Heart right ventricle (tissue), 16 donors: Measurements from ENCODE around the gene CKAP2. TPM values are rescaled to one million over a fixed set of nuclear protein-coding genes. Genes with fewer than 3 reads are reported as not detected.

ENCODE experiments used
- ATAC-seq, 8 donors: fragments of 200-7000 bp; cut with Tn5 transposase; one replicate each; pipeline ENCODE4 v1.9.1; 2020; ENCODE audit warnings: mild to moderate bottlenecking in 8 of 8, moderate library complexity in 8 of 8, moderate number of reproducible peaks in 1 of 8
- DNase-seq, 2 donors: peaks; one replicate each; pipeline ENCODE4 v3.0.0-alpha.2; 2020
- H3K27ac ChIP-seq, 10 donors: fragments of 200-600 bp; sonication (generic) in 2 of 10; one replicate each; pipeline versions ENCODE4 v1.5.0 to v1.8.0; 2020 to 2022; ENCODE audit warnings: mild to moderate bottlenecking in 3 of 10
- H3K27me3 ChIP-seq, 7 donors: fragments of 200-600 bp; one replicate each; pipeline ENCODE4 v1.8.0; 2021 to 2022; ENCODE audit warnings: mild to moderate bottlenecking in 2 of 7
- H3K36me3 ChIP-seq, 9 donors: fragments of 200-600 bp; sonication (generic) in 1 of 9; one replicate each; pipeline versions ENCODE4 v1.5.0 to v1.8.0; 2020 to 2022; ENCODE audit warnings: mild to moderate bottlenecking in 2 of 9
- H3K4me1 ChIP-seq, 9 donors: fragments of 200-600 bp; sonication (generic) in 1 of 9; one replicate each; pipeline versions ENCODE4 v1.5.0 to v1.8.0; 2020 to 2022; ENCODE audit warnings: mild to moderate bottlenecking in 4 of 9
- H3K4me3 ChIP-seq, 10 donors: fragments of 200-600 bp; sonication (generic) in 2 of 10; one replicate each; pipeline versions ENCODE4 v1.5.0 to v1.8.0; 2020 to 2022; ENCODE audit warnings: mild to moderate bottlenecking in 7 of 10, moderate library complexity in 2 of 10
- H3K9me3 ChIP-seq, 11 donors: fragments of 200-600 bp in 10 of 11; sonication (generic) in 2 of 11; one replicate each; pipeline versions ENCODE4 v1.5.0 to v1.8.0; 2013 to 2022; ENCODE audit warnings: mild to moderate bottlenecking in 2 of 11, control low read depth in 1 of 11, moderate library complexity in 1 of 11
- CTCF ChIP-seq, 9 donors: fragments of 200-600 bp; sonication (generic) in 2 of 9; IDR thresholded peaks; one replicate each; pipeline versions ENCODE4 v1.5.0 to v1.8.0; 2021 to 2022; ENCODE audit warnings: antibody characterized with exemption in 9 of 9, mild to moderate bottlenecking in 5 of 9, moderate library complexity in 1 of 9
- WGBS, 2 donors: extraction: QIAGEN DNeasy Blood & Tissue Kit; methylation state at CpG; one replicate each; pipeline ENCODE4 v1.1.7; 2013; ENCODE audit warnings: inconsistent platforms in 1 of 2; 5-methylcytosine and 5-hydroxymethylcytosine counted together
- intact Hi-C, 10 donors: fragments of 100-400 bp; cut with DNase I; formaldehyde crosslinking; loops; one replicate each; pipeline versions ENCODE4 v1.11.1 to v1.14.2; 2022
- polyA plus RNA-seq, 2 donors: library from polyadenylated mRNA; stranded (reverse); fragments of 200-250 nt; gene quantifications; one replicate each; pipeline ENCODE4 v1.2.3, GENCODE V29; 2013
- total RNA-seq, 10 donors: library from RNA; stranded (reverse); fragmentation: NEBNext Ultra II Directional in 3 of 10; extraction: Animal tissue kit (Norgen Biotek cat#: 25700) in 3 of 10; gene quantifications; one replicate each; pipeline versions ENCODE4 v1.2.1 to v1.2.4, GENCODE V29; 2021 to 2023
- donor health status: Arrhythmogenic right ventricular cardiomyopathy.
- donor health status: ischemic (EF 13 %, LVEDD 7.1; RV severe dilation, severe dysfunction).
- donor health status: healthy with polysubstance abuse.
- donor health status: DM: no; HTN: yes; CAD: no.
- donor health status: DM: no; HTN: no; CAD: no.
- donor health status: ischemic (EF 25% LVEDD 6.9; RV normal size, moderate dysfunction).
- donor health status: ischemic (EF 25% LVEDD 5.7; RV mildly dilated, moderate dysfunction).
- donor health status: healthy.
- donor health status: DM: yes; HTN: yes; CAD: no.
- donor health status: Ischemic cardiomyopathy.
- donor health status: ischemic (EF 35%, LVEDD 5.7; RV mildly dilated, moderate dysfunction).
- donor health status: nonischemic (EF 11% LVEDD 7.7; RV severe dilation, severe dysfunction).
- donor health status: DM: yes; HTN: yes; CAD: no.
- donor health status: PGD.
- donor health status: ischemic (EF 29% LVEDD 5.4; RV normal size, mild dysfunction).
- donor health status: nonischemic (EF 23%, LVEDD 6.1; RV moderate dilation, normal function).

The CKAP2 gene
- total and polyA plus RNA-seq, 12 donors = 1.4 to 15.7 (median 8.1) TPM

- Histone ChIP-seq H3K27ac (no peak overlapping the region), H3K4me1 (peaks cover 0 to 3% (median 0%) of the 10 kb centered on the region in 9 donors), H3K36me3 (peaks cover 0 to 69% (median 22%) of the 10 kb centered on the region in 9 donors), H3K9me3 (no peaks in the 10 kb centered on the region), H3K4me3 (no peak overlapping the region), H3K27me3 (peaks cover 0 to 1% (median 0%) of the 10 kb centered on the region in 7 donors)
- intact Hi-C loops = no loop called here
- TF ChIP-seq CTCF (IDR thresholded peaks at IDR 0.05) = no peak
- peak in 1 of 8 donors; percentile 50 for ATAC-seq
- WGBS, 2 donors = 95 to 96% methylated on average over 4 of the region's 4 CpGs
- DNase-seq = no peak
Measured at GRCh38 chr13:52411629-52412028, 43.6 kb upstream of the CKAP2 start.

DNA sequence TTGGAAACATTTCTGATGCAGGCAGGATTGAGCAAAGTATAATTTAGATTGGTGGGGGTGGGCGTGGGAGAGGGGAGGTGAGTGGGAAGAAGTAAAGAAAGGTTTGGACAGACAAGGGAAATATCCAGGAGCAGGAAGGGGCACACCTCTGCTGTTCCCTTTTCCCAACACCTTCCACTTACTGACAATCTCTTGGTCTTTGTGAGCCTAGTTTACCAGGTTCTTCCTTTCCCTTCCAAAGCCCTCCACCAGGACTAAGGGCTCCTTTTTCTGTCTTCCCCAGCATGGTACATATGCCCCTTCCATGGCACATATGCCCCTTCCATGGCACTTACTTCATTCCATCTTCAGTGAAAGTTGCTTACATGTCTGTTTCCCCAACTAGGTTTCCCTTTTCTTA is 43.1 kb upstream of the CKAP2 start:
- no peak overlapping the region for H3K27ac ChIP-seq
- no peak overlapping the region for H3K4me3 ChIP-seq
- TF ChIP-seq CTCF (IDR thresholded peaks at IDR 0.05) = no peak
- no peaks in the 10 kb centered on the region for H3K9me3 ChIP-seq
- no peak for DNase-seq
- WGBS, 2 donors = 92 to 100% methylated on average over 1 of the region's 1 CpG
- no peaks in the 10 kb centered on the region for H3K4me1 ChIP-seq
- intact Hi-C loops = no loop called here
- ATAC-seq = no peak
- H3K27me3 ChIP-seq = no peaks in the 10 kb centered on the region
- peaks cover 0 to 74% (median 22%) of the 10 kb centered on the region in 9 donors for H3K36me3 ChIP-seq

- DNase-seq (no peak), ATAC-seq (no peak)
- Histone ChIP-seq H3K27me3 (no peaks in the 10 kb centered on the region), H3K36me3 (peaks cover 0 to 93% (median 22%) of the 10 kb centered on the region in 9 donors), H3K27ac (peak overlapping the region in 1 of 10 donors; percentile 8), H3K9me3 (no peaks in the 10 kb centered on the region), H3K4me1 (peaks cover 0 to 6% (median 5%) of the 10 kb centered on the region in 9 donors), H3K4me3 (no peak overlapping the region)
- WGBS, 2 donors = 98 to 99% methylated on average over 1 of the region's 1 CpG
- intact Hi-C loops = no loop called here
- no peak for TF ChIP-seq CTCF (IDR thresholded peaks at IDR 0.05)
Measured at GRCh38 chr13:52414051-52414450, 41.2 kb upstream of the CKAP2 start.

DNA sequence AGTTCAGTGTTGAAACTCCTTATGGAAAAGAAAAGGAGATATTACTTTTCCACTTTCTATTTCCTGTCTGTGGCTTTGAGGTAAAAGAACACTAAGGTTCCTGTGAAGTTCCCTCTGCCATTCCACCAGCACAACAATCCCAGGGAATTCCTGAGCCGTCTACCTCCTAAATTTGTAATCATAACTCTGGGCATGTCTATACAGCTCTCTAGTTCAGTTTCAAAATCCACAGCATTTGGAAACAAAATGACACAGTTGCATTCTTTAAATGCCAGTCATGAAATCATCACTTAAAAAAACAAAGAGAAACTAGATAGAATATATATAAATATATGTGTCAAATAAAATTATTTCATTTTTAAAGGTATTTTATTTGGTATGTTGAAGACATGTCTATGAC is 40.3 kb upstream of the CKAP2 start:
- TF ChIP-seq CTCF (IDR thresholded peaks at IDR 0.05) = no peak
- Histone ChIP-seq H3K27ac (peak overlapping the region in 2 of 10 donors; percentile 8 to 51), H3K4me3 (no peak overlapping the region), H3K9me3 (no peaks in the 10 kb centered on the region), H3K4me1 (peaks cover 0 to 14% (median 10%) of the 10 kb centered on the region in 9 donors), H3K36me3 (peaks cover 0 to 98% (median 22%) of the 10 kb centered on the region in 9 donors), H3K27me3 (no peaks in the 10 kb centered on the region)
- DNase-seq (no peak), ATAC-seq (no peak)
- WGBS, 2 donors = 37 to 40% methylated on average over 1 of the region's 1 CpG
- intact Hi-C loops = no loop called here
